A549 (cell line): ENCODE data around the gene ALOX15. TPM values are rescaled to one million over a fixed set of nuclear protein-coding genes. Genes with fewer than 3 reads are reported as not detected.

Source experiments
- ATAC-seq, 2 experiments: fragments of 200-7000 bp in 1 of 2; fragments of >200 bp in 1 of 2; cut with Nextera tagmentation in 1 of 2; cut with Tn5 transposase in 1 of 2; 3 replicates each; pipeline versions ENCODE4 v1.8.0 to v1.9.1; 2018 to 2020; ENCODE audit warnings: mild to moderate bottlenecking in 1 of 2, moderate library complexity in 1 of 2
- CTCF ChIA-PET: fragments of 300-600 bp; sonication (Branson Sonifier 250); formaldehyde crosslinking; extraction: SDS; loops from one replicate; lab custom pipeline; 2021; ENCODE audit warnings: antibody characterized with exemption, inconsistent platforms; lab: Yijun Ruan, JAX
- POLR2A ChIA-PET: fragments of 350-600 bp; formaldehyde crosslinking; extraction: SDS; loops from one replicate; lab custom pipeline; 2021; ENCODE audit warnings: antibody characterized with exemption, inconsistent platforms; lab: Yijun Ruan, JAX
- DNase-seq, 2 experiments: peaks; one replicate each; pipeline versions ENCODE4 v3.0.0 to v3.0.0-alpha.2; 2011 to 2016; ENCODE audit warnings: low read depth in 1 of 2, low spot score in 1 of 2
- FAIRE-seq: peaks from 2 replicates; lab custom pipeline; 2011; peaks lifted over from hg19 to GRCh38; lab: Jason Lieb, UNC
- H3K27ac ChIP-seq, 2 experiments: fragments of >200 bp; sonication (Bioruptor Twin); formaldehyde crosslinking; 3 replicates each; pipeline ENCODE4 v1.5.1; 2016 to 2017
- H3K4me1 ChIP-seq: fragments of >200 bp; sonication (Bioruptor Twin); formaldehyde crosslinking; 3 replicates; pipeline ENCODE4 v1.6.1; 2016
- H3K4me2 ChIP-seq: fragments of >200 bp; sonication (Bioruptor Twin); formaldehyde crosslinking; 3 replicates; pipeline ENCODE4 v1.6.1; 2016
- H3K4me3 ChIP-seq: fragments of >200 bp; sonication (Bioruptor Twin); formaldehyde crosslinking; 3 replicates; pipeline ENCODE4 v1.5.1; 2016
- H3K9me3 ChIP-seq: fragments of >200 bp; sonication (Bioruptor Twin); formaldehyde crosslinking; 3 replicates; pipeline ENCODE4 v1.6.1; 2016
- ATOH8 ChIP-seq: fragments of 250-450 bp; sonication (Bioruptor Pico); IDR thresholded peaks from 2 replicates; pipeline ENCODE4 v1.5.0; 2020; ENCODE audit warnings: low read depth, mild to moderate bottlenecking, moderate library complexity
- BHLHE40 ChIP-seq: IDR thresholded peaks from 2 replicates; pipeline ENCODE4 v1.6.1; 2012; ENCODE audit warnings: low read depth, low read length, inconsistent platforms
- CBX2 ChIP-seq: fragments of 200-600 bp; sonication (generic); IDR thresholded peaks from 2 replicates; pipeline ENCODE4 v1.6.1; 2016; ENCODE audit warnings: low read depth, mild to moderate bottlenecking, borderline replicate concordance
- CBX8 ChIP-seq: fragments of 200-600 bp; sonication (generic); IDR thresholded peaks from 2 replicates; pipeline ENCODE4 v1.6.1; 2016
- CEBPB ChIP-seq, 2 experiments: fragments of >200 bp in 1 of 2; sonication (Bioruptor Twin) in 1 of 2; formaldehyde crosslinking in 1 of 2; IDR thresholded peaks; 2 replicates each; pipeline ENCODE4 v1.6.1; 2012 to 2016
- CHD4 ChIP-seq: fragments of 200-600 bp; sonication (generic); IDR thresholded peaks from 2 replicates; pipeline ENCODE4 v1.6.1; 2016; ENCODE audit warnings: antibody characterized with exemption, mild to moderate bottlenecking, borderline replicate concordance
- E2F6 ChIP-seq: IDR thresholded peaks from 2 replicates; pipeline ENCODE4 v1.6.1; 2012; ENCODE audit warnings: low read depth, borderline replicate concordance
- EHF ChIP-seq: fragments of 250-450 bp; sonication (Bioruptor Pico); IDR thresholded peaks from 2 replicates; pipeline ENCODE4 v1.5.0; 2020; ENCODE audit warnings: mild to moderate bottlenecking
- EP300 ChIP-seq, 2 experiments: fragments of >200 bp; sonication (Bioruptor Twin); formaldehyde crosslinking; IDR thresholded peaks; 2 replicates in 1 of 2; 3 replicates in 1 of 2; pipeline ENCODE4 v1.6.1; 2016 to 2017
- GATA3 ChIP-seq: IDR thresholded peaks from 2 replicates; pipeline ENCODE4 v1.6.1; 2012; ENCODE audit warnings: borderline replicate concordance
- HES2 ChIP-seq: fragments of >200 bp; sonication (Bioruptor Twin); formaldehyde crosslinking; IDR thresholded peaks from 2 replicates; pipeline ENCODE4 v1.6.1; 2016
- HEYL ChIP-seq: fragments of 250-450 bp; sonication (Bioruptor Pico); IDR thresholded peaks from 2 replicates; pipeline ENCODE4 v1.8.0; 2021; ENCODE audit warnings: mild to moderate bottlenecking, moderate library complexity
- HMGXB4 ChIP-seq: fragments of 250-450 bp; sonication (Bioruptor Pico); IDR thresholded peaks from 2 replicates; pipeline ENCODE4 v1.5.0; 2021; ENCODE audit warnings: mild to moderate bottlenecking, moderate library complexity, borderline replicate concordance
- HOXA7 ChIP-seq: fragments of 250-450 bp; sonication (Bioruptor Pico); IDR thresholded peaks from 2 replicates; pipeline ENCODE4 v1.5.0; 2020; ENCODE audit warnings: mild to moderate bottlenecking, moderate library complexity
- HOXB13 ChIP-seq: fragments of 250-450 bp; sonication (Bioruptor Pico); IDR thresholded peaks from 2 replicates; pipeline ENCODE4 v1.5.0; 2020; ENCODE audit warnings: low read depth, mild to moderate bottlenecking, moderate library complexity
- JUN ChIP-seq, 2 experiments: fragments of >200 bp; sonication (Bioruptor Twin); formaldehyde crosslinking; IDR thresholded peaks; 2 replicates in 1 of 2; 3 replicates in 1 of 2; pipeline ENCODE4 v1.6.1; 2016 to 2017
- KDM1A ChIP-seq: fragments of 200-600 bp; sonication (generic); IDR thresholded peaks from 2 replicates; pipeline ENCODE4 v1.6.1; 2016; ENCODE audit warnings: low read depth, mild to moderate bottlenecking
- MAX ChIP-seq: IDR thresholded peaks from 2 replicates; pipeline ENCODE4 v1.6.1; 2012
- MYC ChIP-seq: IDR thresholded peaks from 2 replicates; pipeline ENCODE4 v1.6.1; 2012; ENCODE audit warnings: mild to moderate bottlenecking, inconsistent platforms, low read length, improper control_type of control experiment, borderline replicate concordance
- PHF8 ChIP-seq: fragments of 200-600 bp; sonication (generic); IDR thresholded peaks from 2 replicates; pipeline ENCODE4 v1.6.1; 2016; ENCODE audit warnings: low read depth, mild to moderate bottlenecking, antibody characterized with exemption, moderate library complexity, borderline replicate concordance
- POLR2A ChIP-seq: IDR thresholded peaks from 2 replicates; pipeline ENCODE4 v1.6.1; 2012; ENCODE audit warnings: mild to moderate bottlenecking, low read length
- POLR2AphosphoS2 ChIP-seq: conservative IDR thresholded peaks from 2 replicates; pipeline ENCODE4 v1.6.1; 2012; ENCODE audit warnings: low read length, improper control_type of control experiment, inconsistent platforms
- RAD21 ChIP-seq, 2 experiments: fragments of >200 bp in 1 of 2; sonication (Bioruptor Twin) in 1 of 2; formaldehyde crosslinking in 1 of 2; IDR thresholded peaks in 1 of 2; conservative IDR thresholded peaks in 1 of 2; 2 replicates in 1 of 2; 3 replicates in 1 of 2; pipeline ENCODE4 v1.6.1; 2012 to 2018; ENCODE audit warnings: inconsistent platforms in 1 of 2
- RARB ChIP-seq: fragments of 250-450 bp; sonication (Bioruptor Pico); IDR thresholded peaks from 2 replicates; pipeline ENCODE4 v1.8.0; 2021; ENCODE audit warnings: mild to moderate bottlenecking, moderate library complexity
- RFX5 ChIP-seq: fragments of 450-650 bp; IDR thresholded peaks from 2 replicates; pipeline ENCODE4 v1.7.1; 2014; ENCODE audit warnings: antibody characterized with exemption, mild to moderate bottlenecking, moderate library complexity
- SMC3 ChIP-seq: fragments of >200 bp; sonication (Bioruptor Twin); formaldehyde crosslinking; IDR thresholded peaks from 3 replicates; pipeline ENCODE4 v1.6.1; 2018; ENCODE audit warnings: inconsistent platforms
- TFCP2L1 ChIP-seq: fragments of 250-450 bp; sonication (Bioruptor Pico); IDR thresholded peaks from 2 replicates; pipeline ENCODE4 v1.5.0; 2021; ENCODE audit warnings: mild to moderate bottlenecking
- TP53 ChIP-seq: fragments of 250-450 bp; sonication (Bioruptor Pico); IDR thresholded peaks from 2 replicates; pipeline ENCODE4 v1.5.0; 2021; ENCODE audit warnings: mild to moderate bottlenecking, moderate library complexity
- ZFP36 ChIP-seq: fragments of 450-650 bp; IDR thresholded peaks from 2 replicates; pipeline ENCODE4 v1.6.1; 2014; ENCODE audit warnings: borderline replicate concordance; ENCODE audit not compliant: partially characterized antibody
- WGBS: methylation state at CpG from one replicate; pipeline ENCODE4 v1.1.6; 2017; ENCODE audit errors: missing lambda C conversion rate; 5-methylcytosine and 5-hydroxymethylcytosine counted together
- polyA plus RNA-seq, 4 experiments: library from polyadenylated mRNA; depleted of rRNA in 3 of 4; stranded (reverse); fragments of >200 nt; fragmentation: RNase III in 1 of 4; extraction: RNeasy Plus Mini Kit Qiagen cat#74134 plus additional on column Dnase treatment in 1 of 4; gene quantifications; 2 replicates in 3 of 4; 3 replicates in 1 of 4; pipeline ENCODE4 v1.2.3, GENCODE V29; 2011 to 2017

The ALOX15 gene
- polyA plus RNA-seq, 2 of the 4 experiments (the other 2 are of a cell fraction): 0.08 to 0.12 TPM

GRCh38 chr17:4602041-4602440 lies 39.4 kb downstream of the ALOX15 start:
- Histone ChIP-seq H3K4me1 (peaks cover 5% of the 10 kb centered on the region; the same call in 1 of the 3 replicates), H3K4me2 (no peak overlapping the region), H3K27ac (no peak overlapping the region), H3K9me3 (no peaks in the 10 kb centered on the region), H3K4me3 (no peak overlapping the region)
- ChIA-PET POLR2A (interaction anchor here (0.7 kb wide), 1 partner anchor 51 kb away, joined by 7 read pairs; no protein-coding TSS in a partner anchor), CTCF (interaction anchor here (0.6 to 18.8 kb wide), 6 partner anchors 13 to 109 kb away, joined by 3 to 186 read pairs (median 4); partner anchors contain the start of gene SMTNL2)
- no peak for DNase-seq
- TF ChIP-seq HOXA7 (CRISPR knock-in tag): no peak
- TF ChIP-seq JUN (IDR thresholded peaks at IDR 0.05): no peak
- no peak for ATAC-seq
- no peak for FAIRE-seq
- 56% methylated on average over 5 of the region's 5 CpGs for WGBS

GRCh38 chr17:4601326-4601725 lies 40.2 kb downstream of the ALOX15 start:
- H3K4me3 ChIP-seq: no peak overlapping the region
- no peak overlapping the region for H3K27ac ChIP-seq
- ChIA-PET POLR2A (no interaction called here), CTCF (interaction anchor here (0.7 to 18.8 kb wide), 7 partner anchors 12 to 196 kb away, joined by 3 to 186 read pairs (median 4); partner anchors contain the start of gene SMTNL2)
- H3K4me1 ChIP-seq: peaks cover 5% of the 10 kb centered on the region; the same call in 1 of the 3 replicates
- FAIRE-seq (no peak), ATAC-seq (no peak), DNase-seq (no peak)
- 54% methylated on average over 4 of the region's 4 CpGs for WGBS
- H3K9me3 ChIP-seq: no peaks in the 10 kb centered on the region
- TF ChIP-seq RAD21 (conservative IDR thresholded peaks at IDR 0.05 in 1 of 2, IDR thresholded peaks at IDR 0.05 in 1 of 2): no peak
- TF ChIP-seq HOXB13 (CRISPR knock-in tag): no peak
- no peak for TF ChIP-seq CHD4
- TF ChIP-seq MYC: no peak
- TF ChIP-seq BHLHE40: no peak
- no peak for TF ChIP-seq RFX5
- TF ChIP-seq EHF (CRISPR knock-in tag): no peak
- TF ChIP-seq KDM1A: no peak
- TF ChIP-seq GATA3: no peak
- no peak for TF ChIP-seq PHF8
- TF ChIP-seq POLR2AphosphoS2: no peak
- TF ChIP-seq CBX8: no peak
- no peak for TF ChIP-seq HEYL (CRISPR knock-in tag)
- TF ChIP-seq JUN (IDR thresholded peaks at IDR 0.05): no peak
- H3K4me2 ChIP-seq: no peak overlapping the region

- H3K4me2 ChIP-seq: no peak overlapping the region
- DNase-seq: no peak
- 67% methylated on average over 13 of the region's 13 CpGs for WGBS
- TF ChIP-seq TP53 (CRISPR knock-in tag) (no peak), CBX2 (no peak), CEBPB (IDR thresholded peaks at IDR 0.05) (no peak), ATOH8 (CRISPR knock-in tag) (no peak), JUN (IDR thresholded peaks at IDR 0.05) (no peak), RFX5 (no peak), HEYL (CRISPR knock-in tag) (no peak), EP300 (IDR thresholded peaks at IDR 0.05) (no peak), E2F6 (no peak), ZFP36 (no peak), TFCP2L1 (no peak), RARB (CRISPR knock-in tag) (no peak), HMGXB4 (CRISPR knock-in tag) (no peak), MAX (no peak), SMC3 (no peak), POLR2A (no peak), CHD4 (no peak), HES2 (no peak)
- H3K9me3 ChIP-seq: no peaks in the 10 kb centered on the region
- no peak for FAIRE-seq
- ATAC-seq: no peak
- H3K27ac ChIP-seq: no peak overlapping the region
- ChIA-PET POLR2A (no interaction called here), CTCF (interaction anchor here (0.5 to 18.8 kb wide), 3 partner anchors 24 to 45 kb away, joined by 5 to 186 read pairs (median 58); no protein-coding TSS in a partner anchor)
- peaks cover 5% of the 10 kb centered on the region; the same call in 1 of the 3 replicates for H3K4me1 ChIP-seq
- H3K4me3 ChIP-seq: no peak overlapping the region
Observed at GRCh38 chr17:4600563-4600962, 40.9 kb downstream of the ALOX15 start.
